Tibial nerve (tissue), 4 donors: ENCODE results near the gene GKAP1. TPM values are rescaled to one million over a fixed set of nuclear protein-coding genes. Genes with fewer than 3 reads are reported as not detected.
"Not testable (repeated sequence)": the region's sequence is repeated elsewhere in the genome, so short reads cannot be mapped to it uniquely, and the experiment has no call there.

Experiments
- DNase-seq, 2 donors: peaks; one replicate each; pipeline ENCODE4 v3.0.0-alpha.2; 2019; ENCODE audit warnings: low spot score in 2 of 2
- H3K27ac ChIP-seq, 4 donors: fragments of 200-600 bp; sonication (generic) in 3 of 4; one replicate each; pipeline ENCODE4 v1.5.1; 2017 to 2019; ENCODE audit warnings: mild to moderate bottlenecking in 1 of 4
- H3K27me3 ChIP-seq, 2 donors: fragments of 200-600 bp; sonication (generic) in 1 of 2; one replicate each; pipeline versions ENCODE4 v1.5.1 to v1.6.0; 2017 to 2019
- H3K36me3 ChIP-seq, 3 donors: fragments of 200-600 bp; sonication (generic); one replicate each; pipeline ENCODE4 v1.5.1; 2018 to 2019
- H3K4me1 ChIP-seq, 4 donors: fragments of 200-600 bp; sonication (generic) in 3 of 4; one replicate each; pipeline ENCODE4 v1.5.1; 2017 to 2019
- H3K4me3 ChIP-seq, 4 donors: fragments of 200-600 bp; sonication (generic) in 3 of 4; one replicate each; pipeline ENCODE4 v1.5.1; 2017 to 2019; ENCODE audit warnings: mild to moderate bottlenecking in 1 of 4, moderate library complexity in 1 of 4
- H3K9me3 ChIP-seq, 4 donors: fragments of 200-600 bp; sonication (generic) in 3 of 4; one replicate each; pipeline ENCODE4 v1.5.1; 2017 to 2019
- EP300 ChIP-seq, 2 donors: sonication (generic); formaldehyde crosslinking; IDR thresholded peaks; one replicate each; pipeline ENCODE4 v1.6.1; 2017; ENCODE audit warnings: antibody characterized with exemption in 2 of 2, mild to moderate bottlenecking in 1 of 2
- POLR2A ChIP-seq, 2 donors: fragments of 450-650 bp; IDR thresholded peaks; one replicate each; pipeline ENCODE4 v1.6.1; 2017; ENCODE audit warnings: antibody characterized with exemption in 2 of 2, mild to moderate bottlenecking in 2 of 2, moderate library complexity in 2 of 2
- WGBS, 2 donors: methylation state at CpG; one replicate each; pipeline ENCODE4 v1.1.5; 2018; 5-methylcytosine and 5-hydroxymethylcytosine counted together
- total RNA-seq, 4 donors: library from RNA; depleted of rRNA; stranded (reverse); fragments of >200 nt; gene quantifications; one replicate each; pipeline ENCODE4 v1.1.0, GENCODE V29; 2016
- TF ChIP-seq, protein P1 (sequence below), 5 experiments: fragments of 200-600 bp in 3 of 5; fragments of 450-650 bp in 2 of 5; sonication (generic) in 3 of 5; IDR thresholded peaks; one replicate each; pipeline ENCODE4 v1.5.1; 2016 to 2019; ENCODE audit warnings: antibody characterized with exemption in 5 of 5, mild to moderate bottlenecking in 3 of 5, moderate library complexity in 2 of 5

The GKAP1 gene
- total RNA-seq, 4 donors from 2014 or later: 5.7 to 13.1 (median 11.6) TPM

DNA sequence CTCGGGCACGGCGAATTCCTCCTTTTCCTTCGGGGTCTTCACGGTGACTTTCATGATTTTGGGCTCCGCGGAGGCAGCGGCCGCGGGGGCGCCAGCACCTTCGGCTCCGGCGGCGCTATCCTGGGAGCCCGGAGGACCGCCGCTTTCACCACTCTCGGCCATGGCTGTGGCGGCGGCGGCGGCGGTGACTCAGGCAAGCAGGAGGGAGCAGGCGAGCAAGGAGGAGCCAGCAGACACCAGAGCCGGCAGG lies 110.1 kb downstream of the GKAP1 start:
- TF ChIP-seq, protein P1, sequence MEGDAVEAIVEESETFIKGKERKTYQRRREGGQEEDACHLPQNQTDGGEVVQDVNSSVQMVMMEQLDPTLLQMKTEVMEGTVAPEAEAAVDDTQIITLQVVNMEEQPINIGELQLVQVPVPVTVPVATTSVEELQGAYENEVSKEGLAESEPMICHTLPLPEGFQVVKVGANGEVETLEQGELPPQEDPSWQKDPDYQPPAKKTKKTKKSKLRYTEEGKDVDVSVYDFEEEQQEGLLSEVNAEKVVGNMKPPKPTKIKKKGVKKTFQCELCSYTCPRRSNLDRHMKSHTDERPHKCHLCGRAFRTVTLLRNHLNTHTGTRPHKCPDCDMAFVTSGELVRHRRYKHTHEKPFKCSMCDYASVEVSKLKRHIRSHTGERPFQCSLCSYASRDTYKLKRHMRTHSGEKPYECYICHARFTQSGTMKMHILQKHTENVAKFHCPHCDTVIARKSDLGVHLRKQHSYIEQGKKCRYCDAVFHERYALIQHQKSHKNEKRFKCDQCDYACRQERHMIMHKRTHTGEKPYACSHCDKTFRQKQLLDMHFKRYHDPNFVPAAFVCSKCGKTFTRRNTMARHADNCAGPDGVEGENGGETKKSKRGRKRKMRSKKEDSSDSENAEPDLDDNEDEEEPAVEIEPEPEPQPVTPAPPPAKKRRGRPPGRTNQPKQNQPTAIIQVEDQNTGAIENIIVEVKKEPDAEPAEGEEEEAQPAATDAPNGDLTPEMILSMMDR (IDR thresholded peaks at IDR 0.05): no peak
- no peak for TF ChIP-seq POLR2A (IDR thresholded peaks at IDR 0.05)
- no peak for TF ChIP-seq EP300 (IDR thresholded peaks at IDR 0.05)
- WGBS, 2 donors: 0% methylated on average over 1 to 25 of the region's 26 CpGs

DNA sequence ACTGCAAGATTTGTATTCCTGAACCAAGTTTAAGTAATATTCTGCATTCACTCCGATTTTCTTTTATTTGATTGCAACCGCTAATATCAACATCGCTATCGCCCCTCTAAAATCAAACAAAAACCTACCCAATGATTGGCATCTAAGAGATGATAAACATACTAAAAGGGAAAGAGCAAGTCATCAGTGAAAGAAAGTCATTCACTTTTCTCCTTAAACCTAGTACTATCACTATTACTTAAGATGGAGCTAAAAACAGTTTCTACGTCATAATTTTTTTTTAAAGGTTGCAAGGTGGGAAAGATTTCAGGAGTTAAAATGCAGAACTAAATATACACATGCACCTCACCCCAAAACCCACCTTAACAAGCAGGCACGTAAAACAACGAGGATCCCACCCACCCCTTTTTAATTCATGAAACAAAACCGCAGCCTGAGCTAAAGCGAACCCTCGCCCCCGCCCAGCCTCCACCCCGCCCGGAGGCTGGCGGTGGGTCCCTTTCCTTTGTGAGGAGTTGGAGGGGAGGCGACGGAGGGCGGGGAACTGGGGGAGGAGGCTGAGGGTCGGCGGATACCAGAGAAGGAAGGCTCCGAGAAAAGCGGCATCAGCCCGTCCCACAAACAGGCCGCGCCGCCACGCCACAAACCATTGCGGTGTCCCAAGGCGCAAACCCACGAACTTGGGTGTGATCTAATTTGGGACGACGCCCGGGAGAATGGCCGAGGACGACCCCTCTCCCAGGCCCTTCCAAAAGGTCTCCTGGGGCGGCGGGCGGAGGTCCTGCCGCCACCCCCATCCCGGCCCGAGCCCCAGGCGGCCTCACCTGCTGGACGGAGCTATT lies 110.7 kb downstream of the GKAP1 start:
- WGBS, 2 donors: 0 to 1% methylated on average over 38 to 42 of the region's 42 CpGs
- H3K9me3 ChIP-seq: no peaks in the 10 kb centered on the region
- TF ChIP-seq POLR2A (IDR thresholded peaks at IDR 0.05): no peak
- TF ChIP-seq, protein P1 (IDR thresholded peaks at IDR 0.05): no peak
- TF ChIP-seq EP300 (IDR thresholded peaks at IDR 0.05): no peak
- peaks cover 0 to 35% (median 19%) of the 10 kb centered on the region in 4 donors for H3K4me1 ChIP-seq
- DNase-seq: peak in 1 of 2 donors; percentile 14
- H3K27ac ChIP-seq: peak overlapping the region; percentile 94 to 98 (median 98)
- no peaks in the 10 kb centered on the region for H3K27me3 ChIP-seq
- peak overlapping the region; percentile 79 to 99 (median 88) for H3K4me3 ChIP-seq
- H3K36me3 ChIP-seq: no peaks in the 10 kb centered on the region

More for the DNA sequence above, 110.1 kb downstream of the GKAP1 start:
- Histone ChIP-seq H3K4me1 (peaks cover 0 to 32% (median 17%) of the 10 kb centered on the region in 4 donors), H3K9me3 (no peaks in the 10 kb centered on the region), H3K27ac (peak overlapping the region; percentile 94 to 98 (median 98)), H3K27me3 (no peaks in the 10 kb centered on the region), H3K36me3 (no peaks in the 10 kb centered on the region), H3K4me3 (peak overlapping the region; percentile 79 to 99 (median 88))
- peak; percentile 40 to 46 for DNase-seq

DNA sequence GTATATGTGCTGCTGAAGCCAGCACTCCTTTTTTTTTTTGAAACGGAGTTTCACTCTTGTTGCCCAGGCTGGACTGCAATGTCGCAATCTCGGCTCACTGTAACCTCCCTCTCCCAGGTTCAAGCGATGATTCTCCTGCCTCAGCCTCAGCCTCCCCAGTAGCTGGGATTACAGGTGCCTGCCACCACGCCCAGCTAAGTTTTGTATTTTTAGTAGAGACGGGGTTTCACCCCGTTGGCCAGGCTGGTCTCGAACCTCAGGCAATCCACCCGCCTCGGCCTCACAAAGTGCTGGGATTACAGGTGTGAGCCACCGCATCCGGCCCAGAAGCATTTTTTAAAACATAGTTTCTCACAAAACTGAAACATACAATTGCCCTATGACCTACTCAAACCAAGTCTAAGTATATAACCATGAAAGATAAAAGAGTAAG lies 112.3 kb downstream of the GKAP1 start:
- WGBS, 2 donors: 96 to 98% methylated on average over 12 of the region's 12 CpGs
- not testable (repeated sequence) for H3K36me3 ChIP-seq, DNase-seq, H3K27me3 ChIP-seq, H3K27ac ChIP-seq, H3K9me3 ChIP-seq, H3K4me3 ChIP-seq
- peaks cover 0 to 51% (median 30%) of the 10 kb centered on the region in 4 donors for H3K4me1 ChIP-seq

DNA sequence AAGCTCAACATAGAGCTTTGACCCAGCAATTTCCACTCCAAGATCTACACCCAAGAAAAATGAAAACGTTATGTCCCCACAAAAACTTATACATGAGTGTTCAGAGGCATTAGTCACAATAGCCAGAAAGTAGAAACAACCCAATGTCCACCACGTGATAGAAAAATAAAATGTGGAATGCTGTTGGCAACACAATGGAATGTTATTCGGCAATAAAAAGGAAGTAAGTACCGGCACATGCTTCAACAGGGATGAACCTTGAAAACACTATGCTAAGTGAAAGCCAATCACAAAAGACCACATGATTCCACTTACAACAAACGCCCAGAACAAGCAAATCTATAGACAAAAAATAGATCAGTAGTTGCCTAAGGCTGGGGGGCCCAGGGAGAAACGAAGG lies 115.8 kb downstream of the GKAP1 start:
- Histone ChIP-seq H3K4me1 (peaks cover 0 to 66% (median 32%) of the 10 kb centered on the region in 4 donors), H3K27ac (peak overlapping the region in 1 of 4 donors; percentile 53)
- WGBS, 2 donors: 27 to 31% methylated on average over 6 of the region's 6 CpGs

DNA sequence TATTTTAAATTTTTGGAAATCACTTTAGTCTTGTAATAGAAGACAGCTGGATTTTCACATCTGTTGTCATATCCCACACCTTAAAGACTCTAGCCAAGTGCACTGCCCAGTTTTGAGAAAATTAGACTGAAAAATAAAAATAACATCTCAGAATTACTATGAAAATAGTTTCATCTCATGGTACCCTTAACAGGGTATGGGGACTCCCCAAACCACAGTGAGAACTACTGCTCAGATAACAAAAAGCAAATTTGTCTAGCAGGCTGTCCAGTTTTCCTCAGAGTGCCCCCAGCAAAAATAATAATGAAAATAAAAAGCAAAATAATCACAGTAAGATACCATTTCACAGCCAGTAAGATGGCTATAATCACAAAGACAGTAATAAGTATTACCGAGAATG lies 116.3 kb downstream of the GKAP1 start:
- H3K4me1 ChIP-seq: peaks cover 0 to 61% (median 28%) of the 10 kb centered on the region in 4 donors
- peak overlapping the region in 1 of 4 donors; percentile 53 for H3K27ac ChIP-seq
- DNase-seq: no peak
- TF ChIP-seq, protein P1 (IDR thresholded peaks at IDR 0.05): no peak
- TF ChIP-seq POLR2A (IDR thresholded peaks at IDR 0.05) (no peak), EP300 (IDR thresholded peaks at IDR 0.05) (no peak)
- no peaks in the 10 kb centered on the region for H3K27me3 ChIP-seq
- WGBS, 2 donors: 87 to 96% methylated on average over 1 of the region's 1 CpG
- H3K9me3 ChIP-seq: no peaks in the 10 kb centered on the region
- H3K36me3 ChIP-seq: no peaks in the 10 kb centered on the region
- H3K4me3 ChIP-seq: no peak overlapping the region

More for the DNA sequence above, 115.8 kb downstream of the GKAP1 start:
- Histone ChIP-seq H3K9me3 (no peaks in the 10 kb centered on the region), H3K4me3 (no peak overlapping the region), H3K36me3 (no peaks in the 10 kb centered on the region), H3K27me3 (no peaks in the 10 kb centered on the region)
- TF ChIP-seq, protein P1 (IDR thresholded peaks at IDR 0.05): no peak
- TF ChIP-seq POLR2A (IDR thresholded peaks at IDR 0.05) (no peak), EP300 (IDR thresholded peaks at IDR 0.05) (no peak)
- DNase-seq: no peak
